Suprapubic skin (tissue), 4 donors: ENCODE data around the gene IPO13.

Experiments
- CTCF ChIP-seq, 2 donors: fragments of 200-600 bp in 1 of 2; fragments of 450-650 bp in 1 of 2; sonication (generic) in 1 of 2; IDR thresholded peaks; one replicate each; pipeline ENCODE4 v1.5.1; 2016 to 2019; ENCODE audit warnings: antibody characterized with exemption in 2 of 2, mild to moderate bottlenecking in 1 of 2, moderate library complexity in 1 of 2
- POLR2A ChIP-seq, 2 donors: fragments of 450-650 bp; IDR thresholded peaks; one replicate each; pipeline ENCODE4 v1.6.1; 2017; ENCODE audit warnings: antibody characterized with exemption in 2 of 2, mild to moderate bottlenecking in 2 of 2, moderate library complexity in 2 of 2
- POLR2AphosphoS5 ChIP-seq, 3 donors: sonication (generic); formaldehyde crosslinking; IDR thresholded peaks; one replicate each; pipeline ENCODE4 v1.6.1; 2017; ENCODE audit warnings: antibody characterized with exemption in 3 of 3

- TF ChIP-seq POLR2A (IDR thresholded peaks at IDR 0.05) (no peak), CTCF (IDR thresholded peaks at IDR 0.05) (no peak), POLR2AphosphoS5 (IDR thresholded peaks at IDR 0.05) (no peak)
These were observed 26.8 kb upstream of the IPO13 start for GRCh38 chr1:43919906-43920305.
